ENCODE data around the gene MRPS22.

GRCh38 chr3:139313921-139314320 is 29.9 kb upstream of the MRPS22 start:
- TF ChIP-seq KLF16 (IDR thresholded peaks at IDR 0.05) (no peak), ZNF589 (CRISPR knock-in tag; IDR thresholded peaks at IDR 0.05; ENCODE audit: low read depth) (no peak), SRF (CRISPR knock-in tag; IDR thresholded peaks at IDR 0.05) (no peak), MAX (CRISPR knock-in tag; IDR thresholded peaks at IDR 0.05) (no peak), EZH2 (IDR thresholded peaks at IDR 0.05; ENCODE audit: borderline replicate concordance, low read depth, low read length) (no peak)
